Epithelial cell of esophagus (primary cell): ENCODE measurements around the gene PAK3.

Experiments used
- DNase-seq: peaks from one replicate; pipeline ENCODE4 v3.0.0; 2010; ENCODE audit warnings: low read depth
- H3K4me3 ChIP-seq: 2 replicates; pipeline ENCODE4 v1.5.1; 2011; ENCODE audit warnings: mild to moderate bottlenecking, low read length, control low read depth
- CTCF ChIP-seq: IDR thresholded peaks from 2 replicates; pipeline ENCODE4 v1.5.1; 2011; ENCODE audit warnings: low read depth, mild to moderate bottlenecking, low read length, control low read depth, inconsistent platforms; ENCODE audit not compliant: insufficient read depth; ENCODE audit errors: missing control alignments

Gene PAK3

DNA sequence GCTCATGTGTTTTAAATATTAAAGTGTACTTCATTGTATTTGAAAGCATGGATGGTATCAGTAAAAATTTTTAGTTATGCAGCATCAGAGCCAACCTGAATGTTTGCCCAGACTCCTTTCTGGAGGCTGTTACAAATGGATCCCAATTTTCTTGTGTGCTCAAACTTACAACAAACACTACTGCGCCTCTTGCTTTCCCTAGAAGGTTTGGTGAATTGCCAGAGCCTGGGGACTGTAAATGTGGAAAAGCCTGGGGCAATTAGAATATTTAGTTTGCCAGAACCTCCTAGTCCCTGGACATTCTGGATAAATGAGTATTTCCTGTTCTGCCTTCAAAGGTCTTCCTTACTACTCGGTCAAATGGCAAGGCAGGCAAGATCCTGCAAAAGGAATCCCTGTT, 169.5 kb downstream of the PAK3 start:
- H3K4me3 ChIP-seq, result no peak overlapping the region
- DNase-seq, result no peak
- no peak for TF ChIP-seq CTCF

GRCh38 chrX:111268506-111268905, 172.5 kb downstream of the PAK3 start:
- TF ChIP-seq CTCF, result no peak
- no peak overlapping the region for H3K4me3 ChIP-seq
- no peak for DNase-seq

GRCh38 chrX:111270339-111270738, 174.3 kb downstream of the PAK3 start, which contains the start of gene CAPN6:
TSS of gene CAPN6 (minus strand) at chrX:111270483. CDS start at chrX:111263936, 6,547 bp downstream.
- no peak within 1 kb of the TSS for H3K4me3 ChIP-seq
- DNase-seq, result peak; percentile 65
- TF ChIP-seq CTCF, result no peak
